ENCODE results near the gene E2F2. TPM values are rescaled to one million over a fixed set of nuclear protein-coding genes. Genes with fewer than 3 reads are reported as not detected.

E2F2 gene
- total RNA-seq, 1 donor from 2014 or later = 23.5 TPM

GRCh38 chr1:23475134-23475628 is 55.9 kb downstream of the E2F2 start:
- DNase-seq (ENCODE audit: low read depth, low spot score) = no peak
- Mint-ChIP-seq H3K9me3 (no peaks in the 10 kb centered on the region), H3K27me3 (ENCODE audit: low read depth) (no peaks in the 10 kb centered on the region), H3K36me3 (ENCODE audit: low read depth) (no peaks in the 10 kb centered on the region), H3K4me1 (peaks cover 13% of the 10 kb centered on the region), H3K27ac (ENCODE audit: unreplicated experiment) (no peak overlapping the region), H3K4me3 (no peak overlapping the region)
- TF ChIP-seq, protein P1, sequence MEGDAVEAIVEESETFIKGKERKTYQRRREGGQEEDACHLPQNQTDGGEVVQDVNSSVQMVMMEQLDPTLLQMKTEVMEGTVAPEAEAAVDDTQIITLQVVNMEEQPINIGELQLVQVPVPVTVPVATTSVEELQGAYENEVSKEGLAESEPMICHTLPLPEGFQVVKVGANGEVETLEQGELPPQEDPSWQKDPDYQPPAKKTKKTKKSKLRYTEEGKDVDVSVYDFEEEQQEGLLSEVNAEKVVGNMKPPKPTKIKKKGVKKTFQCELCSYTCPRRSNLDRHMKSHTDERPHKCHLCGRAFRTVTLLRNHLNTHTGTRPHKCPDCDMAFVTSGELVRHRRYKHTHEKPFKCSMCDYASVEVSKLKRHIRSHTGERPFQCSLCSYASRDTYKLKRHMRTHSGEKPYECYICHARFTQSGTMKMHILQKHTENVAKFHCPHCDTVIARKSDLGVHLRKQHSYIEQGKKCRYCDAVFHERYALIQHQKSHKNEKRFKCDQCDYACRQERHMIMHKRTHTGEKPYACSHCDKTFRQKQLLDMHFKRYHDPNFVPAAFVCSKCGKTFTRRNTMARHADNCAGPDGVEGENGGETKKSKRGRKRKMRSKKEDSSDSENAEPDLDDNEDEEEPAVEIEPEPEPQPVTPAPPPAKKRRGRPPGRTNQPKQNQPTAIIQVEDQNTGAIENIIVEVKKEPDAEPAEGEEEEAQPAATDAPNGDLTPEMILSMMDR (conservative IDR thresholded peaks at IDR 0.05) = no peak

GRCh38 chr1:23473037-23473800 is 57.8 kb downstream of the E2F2 start:
- Mint-ChIP-seq H3K27ac (ENCODE audit: unreplicated experiment) (no peak overlapping the region), H3K36me3 (ENCODE audit: low read depth) (no peaks in the 10 kb centered on the region), H3K27me3 (ENCODE audit: low read depth) (no peaks in the 10 kb centered on the region), H3K9me3 (no peaks in the 10 kb centered on the region), H3K4me3 (no peak overlapping the region), H3K4me1 (peaks cover 5% of the 10 kb centered on the region)
- no peak for DNase-seq (ENCODE audit: low read depth, low spot score)
- TF ChIP-seq, protein P1 (conservative IDR thresholded peaks at IDR 0.05) = no peak

- TF ChIP-seq, protein P1 (conservative IDR thresholded peaks at IDR 0.05) = no peak
- no peaks in the 10 kb centered on the region for H3K27me3 Mint-ChIP-seq (ENCODE audit: low read depth)
- DNase-seq (ENCODE audit: low read depth, low spot score) = no peak
- H3K27ac Mint-ChIP-seq (ENCODE audit: unreplicated experiment) = no peak overlapping the region
- H3K4me1 Mint-ChIP-seq = peaks cover 5% of the 10 kb centered on the region
- H3K36me3 Mint-ChIP-seq (ENCODE audit: low read depth) = no peaks in the 10 kb centered on the region
- no peak overlapping the region for H3K4me3 Mint-ChIP-seq
- no peaks in the 10 kb centered on the region for H3K9me3 Mint-ChIP-seq
Measured at GRCh38 chr1:23472351-23473036, 58.5 kb downstream of the E2F2 start.

GRCh38 chr1:23471473-23472075 is 59.5 kb downstream of the E2F2 start:
- peaks cover 5% of the 10 kb centered on the region for H3K4me1 Mint-ChIP-seq
- DNase-seq (ENCODE audit: low read depth, low spot score) = no peak
- TF ChIP-seq, protein P1 (conservative IDR thresholded peaks at IDR 0.05) = no peak
- no peaks in the 10 kb centered on the region for H3K9me3 Mint-ChIP-seq
- no peak overlapping the region for H3K4me3 Mint-ChIP-seq
- no peaks in the 10 kb centered on the region for H3K27me3 Mint-ChIP-seq (ENCODE audit: low read depth)
- no peaks in the 10 kb centered on the region for H3K36me3 Mint-ChIP-seq (ENCODE audit: low read depth)
- no peak overlapping the region for H3K27ac Mint-ChIP-seq (ENCODE audit: unreplicated experiment)

DNA sequence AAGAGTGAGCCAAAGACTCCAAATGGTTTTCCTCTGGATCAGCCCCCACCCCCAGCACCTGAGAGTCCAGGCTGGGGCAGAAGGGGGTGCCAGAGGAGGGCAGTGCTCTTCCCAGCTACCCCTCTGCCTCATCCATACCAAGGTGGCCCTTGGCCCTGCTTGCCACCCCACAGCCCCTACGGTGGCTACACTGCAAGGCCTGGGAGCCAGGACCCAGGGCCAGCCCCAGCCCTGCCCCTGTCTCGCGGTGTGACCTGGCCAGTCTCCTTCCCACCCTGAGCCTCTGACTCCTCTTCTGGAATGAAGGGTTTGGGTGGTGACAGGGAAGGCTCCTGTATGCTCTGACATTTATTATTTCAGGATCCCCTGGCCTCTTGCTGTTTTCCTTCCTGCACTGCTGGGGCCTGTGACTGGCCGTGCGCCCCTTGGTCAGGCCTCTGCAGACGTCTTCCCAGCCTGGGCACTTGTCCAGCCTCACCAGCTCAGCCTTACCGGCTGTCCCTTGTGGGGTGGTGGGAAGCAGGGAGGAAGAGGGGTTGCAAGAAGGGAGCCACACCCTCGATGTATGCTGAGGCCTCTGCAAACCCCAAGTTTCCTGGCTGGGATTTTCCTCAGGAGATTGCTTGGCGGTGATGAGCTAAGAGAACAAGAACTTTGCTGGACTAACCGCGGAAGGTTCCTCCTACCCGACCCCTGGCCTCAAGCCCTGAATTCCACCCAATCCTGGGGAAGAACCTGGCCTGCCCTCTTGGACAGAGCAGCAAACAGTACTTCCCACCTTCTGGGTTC is 60.6 kb downstream of the E2F2 start:
- Mint-ChIP-seq H3K27me3 (ENCODE audit: low read depth) (no peaks in the 10 kb centered on the region), H3K9me3 (no peaks in the 10 kb centered on the region), H3K36me3 (ENCODE audit: low read depth) (no peaks in the 10 kb centered on the region), H3K4me1 (peaks cover 13% of the 10 kb centered on the region), H3K4me3 (no peak overlapping the region), H3K27ac (ENCODE audit: unreplicated experiment) (no peak overlapping the region)
- TF ChIP-seq, protein P1 (conservative IDR thresholded peaks at IDR 0.05) = no peak
- DNase-seq (ENCODE audit: low read depth, low spot score) = no peak

Measured in neural crest cell (in vitro differentiated cells).